ENCODE data around the gene DLX3. TPM values are rescaled to one million over a fixed set of nuclear protein-coding genes. Genes with fewer than 3 reads are reported as not detected.

DLX3 gene
- total RNA-seq, 2 donors from 2014 or later = 0.58 to 1.4 TPM

DNA sequence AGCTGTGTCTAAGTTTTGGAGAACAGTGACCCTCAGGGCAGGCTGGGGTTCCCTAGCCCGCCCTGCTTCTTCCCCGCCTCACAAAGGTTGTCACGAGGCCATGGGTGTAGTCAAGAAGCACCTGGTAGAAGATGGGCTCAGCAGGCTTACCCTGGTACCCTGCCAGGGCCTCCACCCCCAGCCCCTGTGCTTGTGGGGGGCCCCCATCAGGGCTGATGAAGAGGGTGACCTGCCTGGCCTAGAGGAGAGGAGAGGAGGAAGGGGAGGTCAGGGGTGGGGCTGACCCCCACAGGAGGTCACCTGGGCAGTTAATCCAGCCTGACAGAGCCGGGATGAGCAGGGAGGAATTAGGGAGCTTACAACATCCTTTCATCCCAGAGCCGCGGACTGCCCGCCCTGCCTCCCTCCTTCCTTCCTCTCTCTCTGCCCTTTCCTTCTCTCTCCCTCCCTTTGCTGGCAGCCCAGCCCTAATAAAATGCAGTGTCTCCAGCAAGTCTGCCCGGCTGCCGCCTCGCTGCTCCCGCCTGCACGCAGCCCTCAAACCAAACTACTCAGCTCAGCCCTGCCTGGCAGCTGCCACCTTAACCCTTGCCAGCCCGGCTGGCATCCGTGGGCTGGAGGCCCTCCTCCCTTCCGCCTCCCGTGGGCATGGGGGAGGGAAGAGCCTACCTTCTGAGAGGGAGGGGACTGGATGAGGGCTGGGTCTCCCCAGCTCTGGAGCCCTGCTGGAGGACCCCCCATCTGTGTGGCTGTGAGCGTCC, 7.2 kb downstream of the DLX3 start:
- H3K9me3 Mint-ChIP-seq = no peaks in the 10 kb centered on the region
- H3K36me3 Mint-ChIP-seq (ENCODE audit: low read depth) = no peaks in the 10 kb centered on the region
- H3K4me1 Mint-ChIP-seq = peaks cover 2% of the 10 kb centered on the region
- no peak overlapping the region for H3K27ac Mint-ChIP-seq
- H3K27me3 Mint-ChIP-seq (ENCODE audit: insufficient read depth) = peaks cover 93% of the 10 kb centered on the region
- WGBS, 2 experiments (ENCODE audit: insufficient coverage in 1 of 2, insufficient read length in 1 of 2) = 44 to 47% methylated on average over 11 to 17 of the region's 17 CpGs
- DNase-seq = peak; percentile 75
- Histone ChIP-seq H3K9me3 (ENCODE audit: control insufficient read depth, low read length) (no peaks in the 10 kb centered on the region), H3K36me3 (ENCODE audit: control insufficient read depth, insufficient read depth, low read length) (no peaks in the 10 kb centered on the region), H3K27me3 (ENCODE audit: control insufficient read depth, insufficient read depth, low read length, poor library complexity, severe bottlenecking) (peaks cover 72% of the 10 kb centered on the region), H3K9ac (ENCODE audit: extremely low read depth, low read length, poor library complexity, severe bottlenecking) (no peak overlapping the region), H3K4me3 (ENCODE audit: low read length) (no peak overlapping the region), H3K4me1 (ENCODE audit: control insufficient read depth, insufficient read depth, low read length) (no peaks in the 10 kb centered on the region), H3K27ac (ENCODE audit: low read depth, low read length) (no peak overlapping the region)
- no peak for TF ChIP-seq CTCF (conservative IDR thresholded peaks at IDR 0.05)
- H3K4me3 Mint-ChIP-seq = no peak overlapping the region

- no peak overlapping the region for H3K27ac Mint-ChIP-seq
- peaks cover 90% of the 10 kb centered on the region for H3K27me3 Mint-ChIP-seq (ENCODE audit: insufficient read depth)
- H3K9ac ChIP-seq (ENCODE audit: extremely low read depth, low read length, poor library complexity, severe bottlenecking) = no peak overlapping the region
- H3K4me3 ChIP-seq (ENCODE audit: low read length) = no peak overlapping the region
- H3K9me3 Mint-ChIP-seq = no peaks in the 10 kb centered on the region
- H3K4me1 ChIP-seq (ENCODE audit: control insufficient read depth, insufficient read depth, low read length) = no peaks in the 10 kb centered on the region
- H3K27me3 ChIP-seq (ENCODE audit: control insufficient read depth, insufficient read depth, low read length, poor library complexity, severe bottlenecking) = peaks cover 66% of the 10 kb centered on the region
- H3K36me3 Mint-ChIP-seq (ENCODE audit: low read depth) = no peaks in the 10 kb centered on the region
- no peak overlapping the region for H3K4me3 Mint-ChIP-seq
- no peaks in the 10 kb centered on the region for H3K4me1 Mint-ChIP-seq
- no peaks in the 10 kb centered on the region for H3K36me3 ChIP-seq (ENCODE audit: control insufficient read depth, insufficient read depth, low read length)
- 81 to 91% methylated on average over 1 to 2 of the region's 2 CpGs for WGBS, 2 experiments (ENCODE audit: insufficient coverage in 1 of 2, insufficient read length in 1 of 2)
- H3K27ac ChIP-seq (ENCODE audit: low read depth, low read length) = no peak overlapping the region
- TF ChIP-seq CTCF (conservative IDR thresholded peaks at IDR 0.05) = no peak
- peak; percentile 54 for DNase-seq
- no peaks in the 10 kb centered on the region for H3K9me3 ChIP-seq (ENCODE audit: control insufficient read depth, low read length)
Observed at GRCh38 chr17:49987290-49987585, 7.8 kb downstream of the DLX3 start.

DNA sequence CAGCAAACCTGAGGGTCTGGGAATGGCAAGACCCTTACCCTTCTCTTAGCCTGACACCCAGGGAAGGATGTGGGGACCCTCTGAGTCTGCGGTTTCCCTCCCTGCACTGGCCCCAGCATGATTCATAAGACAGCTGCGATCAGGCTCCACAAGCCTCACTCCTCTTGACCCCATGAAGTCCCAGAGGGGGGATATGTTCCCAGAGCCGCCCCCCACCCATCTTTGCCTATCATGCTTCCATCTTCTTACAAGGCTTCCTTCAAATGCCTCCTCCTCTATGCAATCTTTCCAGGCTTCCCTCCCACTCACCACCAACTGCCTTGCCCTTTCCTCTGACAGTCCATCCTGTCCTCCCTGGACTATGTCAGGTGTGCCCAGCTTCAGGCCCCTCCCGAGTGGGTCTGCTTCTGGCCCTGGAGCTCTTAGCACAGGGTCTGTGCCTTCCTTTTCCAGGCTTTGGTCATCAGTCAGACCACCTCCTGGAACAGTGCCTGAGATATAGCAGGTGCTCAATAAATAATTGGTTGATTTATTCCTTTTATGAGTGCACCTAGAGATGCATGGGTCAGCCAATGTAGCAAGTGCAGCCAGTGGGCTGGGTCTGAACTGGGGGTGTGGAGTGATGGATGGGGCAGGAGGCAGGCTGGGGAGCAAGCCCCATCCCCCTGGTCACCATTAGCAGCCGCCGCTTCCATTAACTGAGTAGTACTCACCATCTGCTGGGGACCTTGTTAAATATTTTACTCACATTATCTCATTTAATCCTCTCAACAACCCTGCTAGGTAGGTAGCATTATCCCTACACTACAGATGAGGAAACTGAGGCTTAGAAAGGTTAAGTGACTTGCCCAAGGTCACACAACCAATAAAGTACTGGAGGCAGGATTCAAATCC, 8.4 kb downstream of the DLX3 start:
- peaks cover 90% of the 10 kb centered on the region for H3K27me3 Mint-ChIP-seq (ENCODE audit: insufficient read depth)

More for the DNA sequence above, 8.4 kb downstream of the DLX3 start:
- H3K27ac ChIP-seq (ENCODE audit: low read depth, low read length) = no peak overlapping the region
- H3K4me3 Mint-ChIP-seq = no peak overlapping the region
- H3K36me3 Mint-ChIP-seq (ENCODE audit: low read depth) = no peaks in the 10 kb centered on the region
- peaks cover 60% of the 10 kb centered on the region for H3K27me3 ChIP-seq (ENCODE audit: control insufficient read depth, insufficient read depth, low read length, poor library complexity, severe bottlenecking)
- H3K9me3 Mint-ChIP-seq = no peaks in the 10 kb centered on the region
- H3K4me1 Mint-ChIP-seq = no peaks in the 10 kb centered on the region
- no peak for TF ChIP-seq CTCF (conservative IDR thresholded peaks at IDR 0.05)
- H3K27ac Mint-ChIP-seq = no peak overlapping the region
- WGBS, 2 experiments (ENCODE audit: insufficient coverage in 1 of 2, insufficient read length in 1 of 2) = 85 to 90% methylated on average over 4 to 6 of the region's 6 CpGs
- no peak overlapping the region for H3K4me3 ChIP-seq (ENCODE audit: low read length)
- DNase-seq = peak; percentile 45
- no peaks in the 10 kb centered on the region for H3K4me1 ChIP-seq (ENCODE audit: control insufficient read depth, insufficient read depth, low read length)
- H3K36me3 ChIP-seq (ENCODE audit: control insufficient read depth, insufficient read depth, low read length) = no peaks in the 10 kb centered on the region
- no peaks in the 10 kb centered on the region for H3K9me3 ChIP-seq (ENCODE audit: control insufficient read depth, low read length)
- H3K9ac ChIP-seq (ENCODE audit: extremely low read depth, low read length, poor library complexity, severe bottlenecking) = no peak overlapping the region
